ENCODE measurements around the gene SCAMP1. TPM values are rescaled to one million over a fixed set of nuclear protein-coding genes. Genes with fewer than 3 reads are reported as not detected.
A peak's percentile ranks its signal among the peaks of the same experiment; 100 is the strongest.

The SCAMP1 gene
- total and polyA plus RNA-seq, 8 donors = 31.9 to 58.2 (median 46.1) TPM

DNA sequence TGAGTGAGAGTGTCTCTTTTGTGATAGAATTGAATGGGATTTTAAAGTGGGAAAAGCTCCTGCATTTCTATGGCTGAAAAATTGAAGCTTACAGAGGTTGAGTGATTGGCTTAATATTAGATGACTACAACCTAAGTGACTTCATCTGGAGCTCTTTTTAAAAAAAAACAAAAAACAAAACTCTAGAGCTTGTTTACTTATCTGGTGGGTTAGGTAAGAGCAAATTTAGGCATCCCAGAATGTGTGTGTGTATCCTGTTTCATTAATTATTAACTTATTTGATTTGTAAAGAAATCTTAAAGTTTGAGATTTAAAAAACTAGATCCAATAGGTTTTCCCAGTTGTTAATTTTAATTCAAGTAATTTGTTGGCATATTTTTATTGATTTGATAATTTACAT, 60.1 kb downstream of the SCAMP1 start:
- ATAC-seq = no peak
- no peak overlapping the region for H3K27ac ChIP-seq
- no peaks in the 10 kb centered on the region for H3K27me3 ChIP-seq
- peaks cover 0 to 10% of the 10 kb centered on the region in 2 donors for H3K36me3 ChIP-seq
- intact Hi-C loops (cut with DNase I) = no loop called here
- TF ChIP-seq, protein P1, sequence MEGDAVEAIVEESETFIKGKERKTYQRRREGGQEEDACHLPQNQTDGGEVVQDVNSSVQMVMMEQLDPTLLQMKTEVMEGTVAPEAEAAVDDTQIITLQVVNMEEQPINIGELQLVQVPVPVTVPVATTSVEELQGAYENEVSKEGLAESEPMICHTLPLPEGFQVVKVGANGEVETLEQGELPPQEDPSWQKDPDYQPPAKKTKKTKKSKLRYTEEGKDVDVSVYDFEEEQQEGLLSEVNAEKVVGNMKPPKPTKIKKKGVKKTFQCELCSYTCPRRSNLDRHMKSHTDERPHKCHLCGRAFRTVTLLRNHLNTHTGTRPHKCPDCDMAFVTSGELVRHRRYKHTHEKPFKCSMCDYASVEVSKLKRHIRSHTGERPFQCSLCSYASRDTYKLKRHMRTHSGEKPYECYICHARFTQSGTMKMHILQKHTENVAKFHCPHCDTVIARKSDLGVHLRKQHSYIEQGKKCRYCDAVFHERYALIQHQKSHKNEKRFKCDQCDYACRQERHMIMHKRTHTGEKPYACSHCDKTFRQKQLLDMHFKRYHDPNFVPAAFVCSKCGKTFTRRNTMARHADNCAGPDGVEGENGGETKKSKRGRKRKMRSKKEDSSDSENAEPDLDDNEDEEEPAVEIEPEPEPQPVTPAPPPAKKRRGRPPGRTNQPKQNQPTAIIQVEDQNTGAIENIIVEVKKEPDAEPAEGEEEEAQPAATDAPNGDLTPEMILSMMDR (IDR thresholded peaks at IDR 0.05) = no peak
- H3K9me3 ChIP-seq = no peaks in the 10 kb centered on the region
- H3K4me3 ChIP-seq = no peak overlapping the region
- H3K4me1 ChIP-seq = no peaks in the 10 kb centered on the region
- DNase-seq = no peak

DNA sequence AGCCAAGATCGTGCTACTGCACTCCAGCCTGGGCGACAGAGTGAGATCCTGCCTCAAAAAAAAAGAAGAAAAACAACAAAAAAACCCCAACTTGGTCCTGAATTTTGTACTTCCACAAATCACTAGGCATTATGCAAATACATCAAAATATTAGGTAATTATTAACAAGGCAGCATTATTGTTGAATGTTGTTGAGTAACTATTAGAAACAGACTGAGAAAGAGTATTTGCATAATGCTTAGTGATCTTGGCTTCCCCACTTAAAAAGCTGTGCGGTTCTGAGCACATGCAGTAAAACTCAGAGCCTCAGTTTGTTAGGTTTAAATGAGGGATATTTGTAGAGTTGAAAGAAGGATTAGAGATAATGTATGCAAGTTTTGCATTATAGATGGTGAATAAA, 64.2 kb downstream of the SCAMP1 start:
- ATAC-seq (peak; percentile 31), DNase-seq (no peak)
- intact Hi-C loops (cut with DNase I) = no loop called here
- H3K27ac ChIP-seq = no peak overlapping the region
- no peak overlapping the region for H3K4me3 ChIP-seq
- H3K36me3 ChIP-seq = peaks cover 0 to 11% of the 10 kb centered on the region in 2 donors
- H3K4me1 ChIP-seq = no peaks in the 10 kb centered on the region
- TF ChIP-seq, protein P1 (IDR thresholded peaks at IDR 0.05) = no peak
- H3K27me3 ChIP-seq = no peaks in the 10 kb centered on the region
- H3K9me3 ChIP-seq = peaks cover 2 to 3% of the 10 kb centered on the region in 2 donors

DNA sequence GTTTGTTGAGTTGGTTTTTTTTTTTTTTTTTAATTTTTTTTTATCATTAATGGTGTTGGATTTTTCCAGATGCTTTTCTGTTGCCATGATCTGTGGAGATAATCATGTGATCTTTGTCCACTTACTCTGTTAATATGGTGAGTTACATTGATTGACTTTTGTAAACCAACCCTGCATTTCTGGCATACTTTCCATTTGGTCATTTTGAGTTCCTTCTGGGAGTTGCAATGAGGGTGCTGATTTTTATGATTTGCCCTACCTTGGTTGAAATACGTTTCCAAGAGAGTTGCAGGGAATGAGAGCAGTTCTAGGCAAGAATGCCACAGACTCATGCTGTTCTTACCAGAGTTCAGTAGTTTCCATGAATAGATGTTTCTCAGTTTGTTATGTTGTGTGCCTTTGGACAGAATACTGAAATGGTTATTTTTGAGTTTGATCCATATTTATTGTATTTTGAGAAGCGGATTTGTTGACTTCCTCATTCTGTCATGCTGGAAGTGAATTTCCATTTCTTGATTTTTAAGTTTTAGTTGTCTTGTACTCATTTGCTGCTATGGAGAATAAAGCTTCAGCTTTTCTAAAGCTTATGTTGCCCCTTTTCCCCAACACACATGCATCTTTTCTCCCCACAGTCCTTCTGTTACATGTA, 69.0 kb downstream of the SCAMP1 start:
- TF ChIP-seq, protein P1 (IDR thresholded peaks at IDR 0.05) = no peak
- ATAC-seq = no peak
- H3K9me3 ChIP-seq = peaks cover 2 to 3% of the 10 kb centered on the region in 2 donors

DNA sequence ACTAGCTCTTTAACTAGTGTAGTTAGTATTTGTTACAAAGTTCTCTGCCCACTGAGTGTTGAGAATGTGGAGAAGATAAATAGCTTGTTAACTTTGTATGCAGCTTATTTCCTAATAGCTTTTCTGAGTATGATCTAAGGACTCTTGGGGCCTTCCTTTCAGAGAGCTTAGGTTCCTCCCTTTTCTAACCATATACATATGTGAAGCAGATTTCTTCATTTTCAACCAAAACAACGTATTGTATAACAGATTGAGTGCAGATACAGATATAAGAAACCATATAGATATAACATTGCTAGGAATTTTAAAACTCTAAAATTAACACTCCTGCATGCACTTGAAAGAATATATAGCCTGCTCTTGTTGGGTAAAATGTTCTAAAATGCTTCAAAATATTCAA, 70.4 kb downstream of the SCAMP1 start:
- H3K27ac ChIP-seq = no peak overlapping the region
- peaks cover 0 to 11% of the 10 kb centered on the region in 2 donors for H3K36me3 ChIP-seq
- H3K4me3 ChIP-seq = no peak overlapping the region
- no peaks in the 10 kb centered on the region for H3K4me1 ChIP-seq
- peaks cover 2 to 3% of the 10 kb centered on the region in 2 donors for H3K9me3 ChIP-seq
- ATAC-seq (no peak), DNase-seq (no peak)
- intact Hi-C loops (cut with DNase I) = no loop called here
- no peaks in the 10 kb centered on the region for H3K27me3 ChIP-seq
- TF ChIP-seq, protein P1 (IDR thresholded peaks at IDR 0.05) = no peak

More for the DNA sequence above, 69.0 kb downstream of the SCAMP1 start:
- no peaks in the 10 kb centered on the region for H3K27me3 ChIP-seq
- H3K4me3 ChIP-seq = no peak overlapping the region
- peaks cover 0 to 11% of the 10 kb centered on the region in 2 donors for H3K36me3 ChIP-seq
- intact Hi-C loops (cut with DNase I) = no loop called here
- DNase-seq = no peak
- H3K27ac ChIP-seq = no peak overlapping the region
- no peaks in the 10 kb centered on the region for H3K4me1 ChIP-seq

DNA sequence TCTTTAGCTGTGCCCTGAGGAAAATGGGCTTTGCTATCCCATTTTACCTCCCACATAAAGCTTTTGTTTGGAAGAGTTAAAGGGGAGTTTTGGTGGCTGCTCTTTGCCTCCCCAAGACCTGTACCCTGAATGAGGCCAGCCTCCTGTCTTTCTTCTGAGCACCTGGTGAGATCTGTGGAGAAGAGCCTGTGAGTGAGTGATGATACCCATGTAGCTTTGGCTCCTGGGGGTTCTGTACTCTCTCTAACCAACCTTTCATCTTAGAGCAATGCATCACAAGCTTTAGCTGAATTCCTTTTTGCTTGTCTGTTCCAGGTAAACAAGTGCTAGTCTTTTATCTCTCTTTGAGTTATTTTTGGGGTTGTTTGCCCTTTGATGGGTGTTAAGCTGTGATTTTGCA, 73.6 kb downstream of the SCAMP1 start:
- Histone ChIP-seq H3K36me3 (no peaks in the 10 kb centered on the region), H3K4me3 (no peak overlapping the region), H3K27me3 (no peaks in the 10 kb centered on the region), H3K4me1 (no peaks in the 10 kb centered on the region), H3K27ac (no peak overlapping the region), H3K9me3 (no peaks in the 10 kb centered on the region)
- TF ChIP-seq, protein P1 (IDR thresholded peaks at IDR 0.05) = no peak
- ATAC-seq (no peak), DNase-seq (no peak)
- intact Hi-C loops (cut with DNase I) = no loop called here

Measured in left lung (tissue), 10 donors.